Parathyroid adenoma (tissue), 2 donors: ENCODE measurements around the gene TOB2.
A peak's percentile ranks its signal among the peaks of the same experiment; 100 is the strongest.

ENCODE experiments used
- H2AFZ ChIP-seq: fragments of 300-600 bp; sonication (generic); one replicate; pipeline ENCODE4 v1.7.0; 2017; ENCODE audit warnings: antibody characterized with exemption, mild to moderate bottlenecking
- H3K27ac ChIP-seq: fragments of 300-600 bp; sonication (generic); one replicate; pipeline ENCODE4 v1.7.0; 2017
- H3K27me3 ChIP-seq: fragments of 300-600 bp; sonication (generic); one replicate; pipeline ENCODE4 v1.7.0; 2017; ENCODE audit warnings: low read length; ENCODE audit not compliant: control insufficient read depth, insufficient read depth
- H3K36me3 ChIP-seq: fragments of 300-600 bp; sonication (generic); one replicate; pipeline ENCODE4 v1.7.0; 2017; ENCODE audit warnings: low read length; ENCODE audit not compliant: control insufficient read depth, insufficient read depth
- H3K4me1 ChIP-seq: fragments of 300-600 bp; sonication (generic); one replicate; pipeline ENCODE4 v1.7.0; 2017; ENCODE audit warnings: control low read depth
- H3K4me2 ChIP-seq: fragments of 300-600 bp; sonication (generic); one replicate; pipeline ENCODE4 v1.7.0; 2017; ENCODE audit warnings: low read length
- H3K4me3 ChIP-seq: fragments of 300-600 bp; sonication (generic); one replicate; pipeline ENCODE4 v1.7.0; 2017; ENCODE audit warnings: low read depth, low read length
- H3K79me2 ChIP-seq: fragments of 300-600 bp; sonication (generic); one replicate; pipeline ENCODE4 v1.7.0; 2017; ENCODE audit warnings: control low read depth
- H3K9ac ChIP-seq: fragments of 300-600 bp; sonication (generic); one replicate; pipeline ENCODE4 v1.7.0; 2017; ENCODE audit warnings: mild to moderate bottlenecking
- H3K9me3 ChIP-seq: fragments of 300-600 bp; sonication (generic); one replicate; pipeline ENCODE4 v1.7.0; 2017; ENCODE audit warnings: low read length; ENCODE audit not compliant: control insufficient read depth
- TF ChIP-seq, protein P1 (sequence below): fragments of 300-600 bp; sonication (generic); IDR thresholded peaks from one replicate; pipeline ENCODE4 v1.7.0; 2017; ENCODE audit warnings: antibody characterized with exemption, mild to moderate bottlenecking
- donor health status: primary hyperparathyroidism.

TOB2 gene, protein sequence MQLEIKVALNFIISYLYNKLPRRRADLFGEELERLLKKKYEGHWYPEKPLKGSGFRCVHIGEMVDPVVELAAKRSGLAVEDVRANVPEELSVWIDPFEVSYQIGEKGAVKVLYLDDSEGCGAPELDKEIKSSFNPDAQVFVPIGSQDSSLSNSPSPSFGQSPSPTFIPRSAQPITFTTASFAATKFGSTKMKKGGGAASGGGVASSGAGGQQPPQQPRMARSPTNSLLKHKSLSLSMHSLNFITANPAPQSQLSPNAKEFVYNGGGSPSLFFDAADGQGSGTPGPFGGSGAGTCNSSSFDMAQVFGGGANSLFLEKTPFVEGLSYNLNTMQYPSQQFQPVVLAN

GRCh38 chr22:41446639-41447434, at the start of gene TOB2:
TOB2 (minus strand) TSS chr22:41446801; CDS start chr22:41437345, 9,456 bp downstream.
- peaks cover 4% of the 10 kb centered on the region for H3K4me1 ChIP-seq
- peak within 1 kb of the TSS; percentile 97 for H3K4me2 ChIP-seq
- H3K9me3 ChIP-seq = no peaks in the 10 kb centered on the region
- no peaks in the 10 kb centered on the region for H3K36me3 ChIP-seq
- H3K9ac ChIP-seq = peak within 1 kb of the TSS; percentile 91
- peaks cover 14% of the 10 kb centered on the region for H3K79me2 ChIP-seq
- H3K27ac ChIP-seq = peak within 1 kb of the TSS; percentile 99
- peak within 1 kb of the TSS; percentile 78 for H2AFZ ChIP-seq
- peak within 1 kb of the TSS; percentile 96 for H3K4me3 ChIP-seq
- no peaks in the 10 kb centered on the region for H3K27me3 ChIP-seq
- TF ChIP-seq, protein P1, sequence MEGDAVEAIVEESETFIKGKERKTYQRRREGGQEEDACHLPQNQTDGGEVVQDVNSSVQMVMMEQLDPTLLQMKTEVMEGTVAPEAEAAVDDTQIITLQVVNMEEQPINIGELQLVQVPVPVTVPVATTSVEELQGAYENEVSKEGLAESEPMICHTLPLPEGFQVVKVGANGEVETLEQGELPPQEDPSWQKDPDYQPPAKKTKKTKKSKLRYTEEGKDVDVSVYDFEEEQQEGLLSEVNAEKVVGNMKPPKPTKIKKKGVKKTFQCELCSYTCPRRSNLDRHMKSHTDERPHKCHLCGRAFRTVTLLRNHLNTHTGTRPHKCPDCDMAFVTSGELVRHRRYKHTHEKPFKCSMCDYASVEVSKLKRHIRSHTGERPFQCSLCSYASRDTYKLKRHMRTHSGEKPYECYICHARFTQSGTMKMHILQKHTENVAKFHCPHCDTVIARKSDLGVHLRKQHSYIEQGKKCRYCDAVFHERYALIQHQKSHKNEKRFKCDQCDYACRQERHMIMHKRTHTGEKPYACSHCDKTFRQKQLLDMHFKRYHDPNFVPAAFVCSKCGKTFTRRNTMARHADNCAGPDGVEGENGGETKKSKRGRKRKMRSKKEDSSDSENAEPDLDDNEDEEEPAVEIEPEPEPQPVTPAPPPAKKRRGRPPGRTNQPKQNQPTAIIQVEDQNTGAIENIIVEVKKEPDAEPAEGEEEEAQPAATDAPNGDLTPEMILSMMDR = no peak

DNA sequence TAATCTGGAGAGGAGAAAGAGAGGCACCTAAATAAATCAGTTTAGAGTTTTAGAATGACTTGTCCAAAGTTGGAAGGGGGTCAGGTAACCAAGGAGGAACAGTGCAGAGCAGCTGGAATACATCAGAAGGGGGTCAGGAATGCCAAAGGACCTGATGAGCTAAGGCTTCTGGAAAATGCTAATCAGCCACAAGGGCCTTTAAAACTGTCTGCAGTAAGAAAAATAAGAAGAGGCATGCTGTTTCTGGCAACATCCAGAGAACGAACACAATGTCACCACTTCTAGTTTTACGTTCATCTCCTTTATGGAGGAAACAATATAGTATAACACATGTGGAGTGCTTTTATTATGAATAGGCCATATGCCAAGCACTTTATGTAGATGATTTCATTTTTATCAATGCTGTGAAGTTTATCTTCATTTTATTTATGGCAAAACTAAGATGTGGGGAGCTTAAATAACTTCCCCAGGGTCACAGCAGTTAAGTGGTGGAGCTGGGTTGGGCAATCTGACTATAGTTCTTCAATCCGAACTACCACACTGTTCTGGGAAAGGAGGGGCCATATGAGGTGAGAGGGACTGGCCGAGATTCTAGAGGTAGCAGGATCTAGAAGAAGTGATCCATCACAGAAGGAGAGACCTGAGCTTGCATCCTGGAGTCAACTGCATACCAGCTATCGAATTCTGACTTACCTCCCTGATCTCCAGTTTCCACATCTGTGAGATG, 44.9 kb upstream of the TOB2 start:
- no peaks in the 10 kb centered on the region for H3K27me3 ChIP-seq
- no peak overlapping the region for H3K4me3 ChIP-seq
- peaks cover 37% of the 10 kb centered on the region for H3K79me2 ChIP-seq
- no peaks in the 10 kb centered on the region for H3K36me3 ChIP-seq
- H3K27ac ChIP-seq = peak overlapping the region; percentile 49
- no peak overlapping the region for H2AFZ ChIP-seq
- H3K9me3 ChIP-seq = no peaks in the 10 kb centered on the region
- TF ChIP-seq, protein P1 = no peak
- H3K4me1 ChIP-seq = peaks cover 31% of the 10 kb centered on the region
- H3K4me2 ChIP-seq = no peak overlapping the region
- H3K9ac ChIP-seq = no peak overlapping the region

GRCh38 chr22:41488596-41489385, 42.2 kb upstream of the TOB2 start:
- peak overlapping the region; percentile 36 for H3K4me2 ChIP-seq
- TF ChIP-seq, protein P1 = no peak
- no peaks in the 10 kb centered on the region for H3K36me3 ChIP-seq
- H3K4me3 ChIP-seq = no peak overlapping the region
- H3K9me3 ChIP-seq = no peaks in the 10 kb centered on the region
- H2AFZ ChIP-seq = no peak overlapping the region
- H3K27me3 ChIP-seq = no peaks in the 10 kb centered on the region
- H3K4me1 ChIP-seq = peaks cover 32% of the 10 kb centered on the region
- peaks cover 20% of the 10 kb centered on the region for H3K79me2 ChIP-seq
- H3K9ac ChIP-seq = no peak overlapping the region
- H3K27ac ChIP-seq = peak overlapping the region; percentile 79

GRCh38 chr22:41488076-41488475, 41.5 kb upstream of the TOB2 start:
- Histone ChIP-seq H3K79me2 (peaks cover 19% of the 10 kb centered on the region), H3K4me1 (peaks cover 31% of the 10 kb centered on the region), H3K9me3 (no peaks in the 10 kb centered on the region), H3K27ac (peak overlapping the region; percentile 79), H3K9ac (no peak overlapping the region), H3K4me2 (peak overlapping the region; percentile 36), H3K4me3 (no peak overlapping the region), H3K36me3 (no peaks in the 10 kb centered on the region), H2AFZ (no peak overlapping the region), H3K27me3 (no peaks in the 10 kb centered on the region)
- TF ChIP-seq, protein P1 = no peak
